GM20431 (cell line): ENCODE data around the gene IFNA21.
"Not testable (repeated sequence)": the region's sequence is repeated elsewhere in the genome, so short reads cannot be mapped to it uniquely, and the experiment has no call there.

Experiments
- in situ Hi-C: fragments of 300-500 bp; cut with MseI, MboI; formaldehyde crosslinking; loops from one replicate; pipeline ENCODE4 v1.15.0; 2020; ENCODE audit warnings: low sequenced_read_pairs; ENCODE audit not compliant: unreplicated experiment

IFNA21 gene

DNA sequence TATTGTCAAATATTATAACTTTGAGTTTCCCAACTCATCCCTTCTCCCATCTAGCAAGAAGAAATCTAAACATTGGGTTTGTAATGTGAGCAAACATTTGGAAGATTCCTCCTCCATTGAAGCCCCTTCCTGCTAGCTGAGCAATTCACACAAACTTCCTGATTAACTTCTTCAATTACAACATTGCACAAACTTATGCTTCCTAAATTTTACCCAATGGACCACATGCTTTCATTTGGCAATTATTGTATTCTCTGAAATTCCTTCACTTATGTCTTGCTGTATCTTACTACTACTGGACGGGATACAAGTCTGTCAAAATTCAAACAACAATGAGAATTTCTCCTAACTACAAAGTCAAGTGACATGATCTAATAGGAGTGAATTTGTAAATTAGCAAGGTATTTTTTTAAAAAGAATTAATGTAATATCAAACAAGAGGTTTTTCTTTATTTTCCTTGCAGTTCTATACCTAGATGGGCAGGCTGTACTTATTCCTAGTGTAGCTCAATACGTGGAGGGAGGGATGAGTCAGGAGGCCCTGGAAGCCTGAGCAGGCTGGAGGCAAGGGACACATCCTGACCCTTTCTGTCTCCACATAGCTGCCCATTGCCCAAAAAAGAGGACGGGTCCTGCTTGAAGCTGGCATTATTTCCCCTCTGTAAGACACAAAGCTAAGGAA lies 13.0 kb downstream of the IFNA21 start:
- in situ Hi-C loops: no loop called here

DNA sequence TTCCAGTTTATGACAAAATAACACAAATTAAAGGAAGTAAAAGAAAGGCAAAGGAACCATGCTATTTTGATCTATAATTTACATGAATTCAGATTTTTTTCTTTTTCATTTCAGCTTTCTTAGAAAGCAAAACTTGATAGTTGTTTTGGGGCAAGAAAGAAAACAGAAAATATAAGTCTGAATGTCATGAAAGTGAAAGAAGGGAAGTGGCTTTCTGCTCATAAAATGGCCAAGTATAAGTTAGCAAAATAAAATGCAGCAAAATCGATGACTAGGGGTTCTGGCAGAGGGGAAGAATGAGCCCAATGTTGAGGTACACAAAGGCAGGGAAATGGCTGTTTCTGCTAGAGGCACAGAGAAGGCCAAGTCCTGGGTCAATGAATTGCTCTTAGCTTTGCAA lies 21.9 kb downstream of the IFNA21 start:
- in situ Hi-C loops: no loop called here

DNA sequence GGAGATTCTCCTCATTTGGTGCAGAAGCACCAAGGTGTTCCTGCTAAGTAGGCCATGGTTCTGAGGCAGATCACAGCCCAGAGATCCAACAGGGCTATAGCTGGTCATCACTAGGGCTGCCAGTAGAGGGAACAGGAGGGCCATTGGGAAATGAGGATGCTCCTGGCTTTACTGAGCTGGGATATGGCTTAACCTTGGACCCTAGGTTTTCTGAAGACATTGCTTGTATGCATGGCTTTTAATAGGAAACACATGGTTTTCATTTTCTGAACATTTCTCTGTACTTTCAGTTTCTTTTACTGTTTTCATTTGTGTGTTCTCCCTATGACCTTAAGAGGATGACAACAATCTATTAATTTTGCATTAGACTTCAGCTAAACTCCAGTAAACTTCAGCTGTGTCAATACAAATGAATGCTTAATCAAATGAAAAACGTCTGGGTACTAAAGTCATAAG lies 25.0 kb downstream of the IFNA21 start, which contains the start of gene IFNW1:
TSS of gene IFNW1 (minus strand) at position 406 of the 456 bp plus-strand sequence. CDS start at position 144, 262 bp downstream.
- in situ Hi-C loops: no loop called here

DNA sequence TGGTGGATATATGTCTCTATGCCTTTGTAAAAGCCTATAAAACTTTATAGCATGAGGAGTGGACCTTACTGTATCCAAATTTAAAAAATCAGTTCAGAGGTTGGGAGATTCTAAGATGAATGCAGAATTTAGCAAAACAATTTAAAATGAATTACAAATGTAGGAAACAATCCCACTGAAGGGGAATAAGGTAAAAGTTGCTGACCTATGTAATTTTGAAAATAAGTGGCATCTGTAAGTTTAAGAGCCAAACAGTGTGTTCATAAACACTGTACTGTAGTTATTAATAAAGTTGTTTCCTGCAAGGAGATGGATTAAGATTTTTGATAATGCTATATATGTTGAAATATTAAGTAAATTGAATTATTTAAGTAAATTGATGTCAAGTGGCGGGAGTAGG lies 29.4 kb downstream of the IFNA21 start:
- in situ Hi-C loops: no loop called here

DNA sequence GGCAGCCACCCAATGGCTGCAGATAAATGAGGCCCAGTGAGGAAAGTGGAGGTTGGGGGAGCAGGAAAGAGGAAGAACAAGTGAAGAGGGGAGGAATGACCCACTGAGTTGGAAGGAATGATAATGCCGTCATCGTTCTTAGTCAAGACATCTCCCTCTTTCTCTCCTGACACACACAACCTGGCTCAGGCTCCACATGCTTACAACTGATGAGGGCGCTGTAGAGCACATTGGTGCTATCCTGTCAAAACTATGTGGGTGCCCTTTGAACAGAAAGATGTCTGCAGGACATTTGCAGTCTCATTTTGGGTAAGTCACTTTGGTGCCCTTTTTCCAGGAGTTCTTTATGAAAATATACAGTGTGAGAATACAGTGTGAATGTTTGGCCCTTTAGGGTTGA lies 30.7 kb downstream of the IFNA21 start:
- in situ Hi-C loops: no loop called here

DNA sequence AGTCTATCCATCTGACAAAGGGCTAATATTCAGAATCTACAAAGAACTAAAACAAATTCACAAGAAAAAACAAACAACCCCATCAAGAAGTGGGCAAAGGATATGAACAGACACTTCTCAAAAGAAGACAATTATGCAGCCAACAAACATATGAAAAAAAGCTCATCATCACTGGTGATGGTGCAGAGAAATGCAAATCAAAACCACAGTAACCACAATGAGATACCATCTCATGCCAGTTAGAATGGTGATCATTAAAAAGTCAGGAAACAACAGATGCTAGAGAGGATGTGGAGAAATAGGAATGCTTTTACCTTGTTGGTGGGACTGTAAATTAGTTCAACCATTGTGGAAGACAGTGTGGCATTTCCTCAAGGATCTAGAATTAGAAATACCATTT lies 38.3 kb downstream of the IFNA21 start:
- in situ Hi-C loops: not testable (repeated sequence)

DNA sequence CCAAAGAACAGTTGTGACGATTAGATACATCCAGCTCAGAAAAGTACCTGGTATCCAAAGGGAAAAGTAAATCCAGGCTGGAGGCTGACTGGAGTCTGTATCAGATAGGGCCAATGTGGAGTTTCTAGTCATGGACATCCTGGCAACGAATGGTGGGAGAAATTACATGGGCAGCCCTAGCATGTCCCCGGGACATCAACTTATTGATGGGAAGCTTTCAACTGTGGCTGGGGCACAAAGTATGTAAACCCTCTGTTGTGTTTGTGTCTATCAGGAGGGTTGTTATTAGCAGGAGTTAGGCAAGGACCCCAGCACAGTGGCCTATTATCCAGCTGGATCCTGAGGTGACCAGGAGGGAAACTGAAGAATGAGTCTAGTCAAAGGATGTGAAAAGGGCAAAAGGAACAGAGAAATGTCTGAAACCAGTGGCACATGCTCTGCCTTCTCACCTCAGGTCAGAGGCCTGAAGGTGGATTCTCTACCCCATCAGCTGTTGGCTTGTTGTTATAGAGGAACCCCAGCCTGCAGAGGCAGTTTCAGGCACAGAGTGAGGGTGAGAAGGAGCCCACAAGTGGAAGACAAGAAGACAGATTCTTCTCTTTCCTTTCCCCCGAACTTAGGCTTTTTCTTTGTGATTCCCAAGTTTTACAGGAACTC lies 44.7 kb downstream of the IFNA21 start:
- in situ Hi-C loops: loop anchor here (25.0 kb wide), 1 partner anchor 1659 kb away; no protein-coding TSS in a partner anchor

DNA sequence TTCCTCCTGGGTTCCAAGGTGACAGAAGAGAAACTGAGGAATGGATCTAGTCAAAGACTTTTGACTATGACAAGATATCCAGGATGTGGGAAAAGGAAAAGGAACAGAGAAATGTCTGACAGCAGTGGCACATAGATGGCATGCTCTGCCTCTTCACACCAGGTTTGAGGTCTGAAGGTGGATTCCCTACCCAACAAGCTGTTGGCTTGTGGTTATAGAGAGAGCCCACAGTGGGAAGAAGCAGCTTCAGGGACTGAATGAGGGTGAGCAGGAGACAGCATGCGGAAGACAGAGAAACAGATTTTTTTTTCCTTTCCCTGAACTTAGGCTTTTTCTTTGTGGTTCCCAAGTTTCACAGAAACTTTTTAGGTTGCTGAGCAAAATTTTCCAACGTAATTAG lies 45.4 kb downstream of the IFNA21 start:
- in situ Hi-C loops: loop anchor here (25.0 kb wide), 1 partner anchor 1659 kb away; no protein-coding TSS in a partner anchor

DNA sequence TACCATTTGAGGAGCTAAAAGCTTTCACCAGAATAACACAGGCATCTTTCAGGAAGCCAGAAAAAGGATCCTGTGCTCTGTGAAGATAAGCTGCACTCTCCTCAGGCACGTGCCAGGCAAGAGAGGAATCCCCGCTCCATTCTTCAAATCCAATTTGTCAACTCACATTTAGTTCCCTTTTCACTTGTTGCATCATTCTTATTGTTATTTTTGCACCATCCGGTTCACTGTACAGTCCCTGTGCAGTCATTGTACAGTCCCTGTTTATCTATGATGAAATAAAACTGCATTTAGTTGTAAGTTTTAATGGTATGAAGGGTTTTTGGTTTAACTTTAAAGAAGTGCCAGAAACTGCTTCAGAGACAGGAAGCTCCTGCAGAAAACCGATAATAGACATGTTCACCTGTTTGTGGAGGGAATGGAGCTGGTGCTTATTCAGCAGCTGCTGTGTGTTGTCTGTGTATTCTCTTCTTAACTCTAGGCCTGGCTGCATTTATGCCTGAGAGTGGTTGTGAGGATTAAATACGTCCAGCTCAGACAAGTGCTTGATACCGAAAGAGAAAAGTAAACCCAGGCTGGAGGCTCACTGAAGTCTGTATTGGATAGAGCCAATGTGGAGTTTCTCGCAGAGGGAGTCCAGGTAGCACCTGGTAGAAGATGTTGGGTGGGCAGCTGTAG lies 47.2 kb downstream of the IFNA21 start:
- in situ Hi-C loops: loop anchor here (25.0 kb wide), 1 partner anchor 1657 kb away; no protein-coding TSS in a partner anchor
